NCI-H2171 (cell line): ENCODE measurements around the gene PTPA.
A peak's percentile ranks its signal among the peaks of the same experiment; 100 is the strongest.

Experiments used
- DNase-seq: peaks from one replicate; lab custom pipeline; 2025; lab: John Stamatoyannopoulos, UW

The PTPA gene

DNA sequence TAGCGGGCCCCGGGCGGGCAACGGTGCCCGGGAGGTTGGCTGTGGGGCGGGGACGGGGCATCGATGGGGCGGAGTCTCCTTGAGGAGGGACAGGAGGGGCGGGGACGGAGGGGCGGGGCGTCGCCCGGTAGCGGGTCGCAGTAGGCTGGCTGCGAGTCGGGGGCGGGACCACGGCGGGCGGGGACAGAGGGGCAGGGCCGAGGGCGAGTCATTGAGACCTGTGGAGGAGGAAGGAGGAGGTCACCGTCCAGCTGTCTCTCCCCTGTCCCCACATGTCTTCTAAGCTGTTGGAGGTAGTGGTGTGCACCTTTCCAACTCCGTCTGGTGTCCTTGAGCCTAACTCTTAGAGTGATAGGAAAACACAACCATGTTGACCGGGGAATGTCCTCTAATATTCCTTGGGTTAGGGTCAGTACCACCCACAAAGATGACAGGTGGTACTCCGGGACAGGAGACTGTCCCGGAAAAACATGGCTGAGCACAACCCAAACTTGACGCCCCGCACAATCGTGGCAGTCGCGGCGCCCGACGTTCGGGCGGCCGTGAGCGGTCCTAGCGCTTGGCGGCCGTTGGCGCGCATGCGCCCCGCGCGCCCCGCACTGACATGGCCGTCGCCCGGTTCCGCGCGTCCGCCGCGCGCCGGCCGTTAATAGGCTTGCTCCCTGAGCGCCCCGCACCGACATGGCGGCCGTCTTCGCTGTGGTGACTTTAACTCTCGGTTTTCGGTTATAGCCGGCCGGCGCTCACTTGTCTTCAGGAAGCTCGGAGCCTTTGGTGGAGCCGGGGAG lies at the start of gene PTPA, which contains the start of gene CRAT:
TSS of gene PTPA (plus strand) at position 676 of the 788 bp plus-strand sequence. CDS start 186 bp downstream, outside the sequence.
TSS of gene CRAT (minus strand) at position 54 of the 788 bp plus-strand sequence. CDS start 284 bp downstream, outside the sequence.
- peak; percentile 93 for DNase-seq

DNA sequence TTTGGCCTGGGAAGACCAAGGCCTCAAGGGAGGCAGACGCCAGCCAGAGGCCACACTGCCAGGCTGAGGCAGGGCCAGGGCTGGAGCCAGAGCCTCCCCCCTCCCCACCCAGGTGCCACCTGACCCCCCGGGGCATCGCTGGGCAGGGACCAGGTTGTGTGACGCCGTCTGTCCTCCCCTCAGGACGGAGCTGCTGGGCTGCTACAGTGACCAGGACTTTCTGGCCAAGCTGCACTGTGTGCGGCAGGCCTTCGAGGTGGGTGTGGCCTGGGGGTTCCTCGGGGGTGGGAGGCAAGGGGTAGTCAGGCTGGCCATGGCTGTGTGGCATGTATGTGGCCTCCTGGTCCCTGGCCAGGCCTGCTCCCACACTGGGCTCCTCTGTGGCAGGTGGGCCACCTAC lies 48.2 kb upstream of the PTPA start:
- DNase-seq, result no peak

DNA sequence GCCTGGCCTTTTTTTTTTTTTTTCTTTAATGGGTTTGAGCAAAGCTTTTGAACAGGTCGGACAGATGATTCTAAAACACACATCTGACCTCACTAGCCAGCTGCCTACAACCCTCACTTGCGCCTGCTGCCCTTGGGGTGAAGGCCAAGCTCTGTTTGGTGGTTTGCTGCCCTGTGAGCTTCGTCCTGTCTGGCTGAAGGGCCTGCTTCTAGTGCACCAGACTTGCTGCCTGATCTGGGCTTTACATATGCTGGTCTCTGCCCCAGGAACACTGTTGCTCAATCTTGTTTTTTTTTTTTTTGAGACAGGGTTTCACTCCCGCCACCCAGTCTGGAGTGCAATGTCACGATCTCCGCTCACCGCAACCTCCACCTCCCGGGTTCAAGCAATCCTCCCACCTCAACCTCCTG lies 46.7 kb upstream of the PTPA start:
- no peak for DNase-seq

DNA sequence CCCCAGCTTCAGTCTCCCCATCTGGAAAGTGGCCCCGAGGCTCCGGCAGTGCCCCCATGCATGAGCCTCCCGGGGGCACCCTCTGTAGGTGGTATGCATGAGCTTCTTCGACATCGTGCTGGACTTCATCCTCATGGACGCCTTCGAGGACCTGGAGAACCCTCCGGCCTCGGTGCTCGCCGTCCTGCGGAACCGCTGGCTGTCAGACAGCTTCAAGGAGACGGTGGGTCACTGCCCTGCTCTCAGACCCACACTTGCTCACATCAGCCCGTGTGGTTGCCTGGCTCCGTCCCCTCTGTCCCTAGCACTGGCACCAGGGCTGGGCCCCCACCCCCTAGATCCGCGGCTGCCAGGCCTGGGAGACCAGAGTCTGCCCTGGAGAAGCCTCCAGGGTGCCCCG lies 43.1 kb upstream of the PTPA start:
- DNase-seq, result no peak

DNA sequence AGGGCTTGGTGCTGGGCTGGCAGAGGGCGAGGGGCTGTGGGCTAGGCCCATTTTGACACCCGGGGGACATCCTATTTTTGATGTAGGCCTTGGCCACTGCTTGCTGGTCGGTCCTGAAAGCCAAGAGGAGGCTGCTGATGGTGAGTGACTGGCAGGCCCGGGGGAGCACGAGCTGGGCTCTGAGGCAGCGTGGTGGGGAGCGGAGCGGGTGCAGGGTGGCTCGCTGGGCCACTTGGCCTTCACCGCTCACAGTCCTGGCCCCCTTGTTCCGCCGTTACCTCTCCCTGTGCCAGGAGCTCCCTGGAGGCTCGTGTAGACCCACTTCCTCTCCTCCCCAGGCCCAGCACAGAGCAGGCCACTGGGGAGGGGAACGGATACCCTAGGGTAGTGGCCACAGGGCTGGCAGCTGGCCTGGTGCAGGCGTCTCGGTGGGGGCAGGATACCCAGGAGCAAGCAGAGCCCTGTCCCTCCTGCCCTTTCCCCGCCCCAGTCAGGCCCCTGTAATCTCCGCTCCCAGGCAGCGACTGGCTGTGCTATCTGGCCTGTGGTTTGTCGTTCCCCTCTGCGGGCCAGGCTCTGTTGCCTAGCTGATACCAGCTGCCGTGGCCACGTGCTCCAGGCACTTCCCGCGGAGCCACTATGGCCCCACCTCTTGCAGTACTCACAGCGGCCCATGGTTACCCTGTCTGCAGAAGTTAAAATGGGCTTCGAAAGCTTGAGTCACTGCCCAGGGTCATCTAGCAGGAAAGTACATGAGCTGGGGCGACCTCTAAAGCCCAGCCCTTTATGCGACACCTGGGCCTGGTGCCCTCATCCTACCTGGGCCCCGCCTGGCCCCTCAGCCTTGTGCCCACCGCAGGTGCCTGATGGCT lies 42.0 kb upstream of the PTPA start:
- no peak for DNase-seq

DNA sequence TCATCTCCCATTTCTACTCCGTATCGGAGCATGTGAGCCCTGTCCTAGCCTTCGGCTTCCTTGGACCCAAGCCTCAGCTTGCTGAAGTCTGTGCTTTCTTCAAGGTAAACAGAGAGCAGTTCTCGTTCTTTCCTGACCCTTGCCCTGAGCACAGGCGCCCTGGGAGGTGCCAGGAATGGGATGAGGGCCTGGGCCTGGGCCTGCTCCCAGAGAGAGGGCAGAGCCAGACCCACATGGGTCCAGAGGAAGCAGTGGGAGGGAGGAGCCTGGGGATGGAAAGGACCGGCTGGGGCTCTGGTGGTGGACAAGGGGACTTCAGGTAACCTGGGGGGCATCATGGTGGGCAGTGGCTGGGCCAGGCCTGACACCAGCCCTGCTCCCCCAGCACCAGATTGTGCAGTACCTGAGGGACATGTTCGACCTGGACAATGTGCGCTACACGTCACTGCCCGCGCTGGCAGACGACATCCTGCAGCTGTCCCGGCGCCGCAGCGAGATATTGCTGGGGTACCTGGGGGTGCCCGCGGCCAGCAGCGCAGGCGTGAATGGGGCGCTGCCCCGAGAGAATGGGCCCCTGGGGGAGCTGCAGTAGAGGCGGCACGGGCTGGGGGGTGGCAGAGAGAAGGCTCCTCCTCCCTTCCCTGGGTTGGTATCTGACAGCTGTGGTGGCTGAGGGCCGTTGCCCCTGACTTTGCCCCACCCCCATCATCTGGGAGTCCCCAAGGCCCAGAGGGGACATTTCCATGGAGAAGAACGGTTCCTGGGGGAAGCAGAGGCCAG lies 41.2 kb upstream of the PTPA start:
- DNase-seq, result no peak

DNA sequence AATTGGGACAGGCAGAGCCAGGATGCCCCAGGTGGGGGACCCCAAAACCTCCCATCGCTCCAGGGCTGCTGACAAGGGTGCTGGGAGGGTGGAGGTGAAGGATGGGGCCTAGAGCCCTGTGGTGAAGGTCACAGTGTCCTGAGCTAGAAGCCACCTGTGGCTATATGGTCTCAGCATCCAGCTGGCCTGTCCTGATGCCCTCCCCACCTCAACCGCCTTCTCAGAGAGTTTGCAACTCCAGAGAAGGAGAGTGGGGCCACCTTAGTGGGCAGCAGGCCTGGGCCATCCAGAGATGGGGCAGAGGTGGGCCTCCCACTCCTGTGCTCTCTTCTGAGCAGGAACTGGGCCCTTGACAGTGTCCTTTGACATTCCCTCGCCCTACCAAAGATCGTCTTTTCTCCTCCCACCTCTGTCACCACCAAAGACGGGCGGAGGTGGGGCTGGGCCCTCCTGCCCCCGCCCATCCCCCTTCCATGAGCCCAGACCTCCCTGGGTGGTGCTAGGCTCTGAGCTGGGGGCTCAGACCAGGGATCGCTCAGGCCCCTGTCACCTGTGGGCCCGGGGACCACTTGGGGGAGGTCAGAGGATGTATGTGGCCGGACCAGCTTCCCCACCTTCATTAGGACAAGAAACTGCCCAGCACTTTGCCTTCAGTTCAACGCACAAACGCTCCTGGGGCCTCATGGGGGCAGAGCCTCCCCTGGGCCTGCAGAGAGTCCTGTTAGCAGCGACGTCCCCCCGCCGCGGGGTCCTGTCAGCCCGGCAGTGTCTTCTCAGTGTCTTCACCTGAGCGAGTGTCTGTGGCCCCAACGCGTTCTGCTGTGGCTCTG lies 40.3 kb upstream of the PTPA start:
- no peak for DNase-seq

DNA sequence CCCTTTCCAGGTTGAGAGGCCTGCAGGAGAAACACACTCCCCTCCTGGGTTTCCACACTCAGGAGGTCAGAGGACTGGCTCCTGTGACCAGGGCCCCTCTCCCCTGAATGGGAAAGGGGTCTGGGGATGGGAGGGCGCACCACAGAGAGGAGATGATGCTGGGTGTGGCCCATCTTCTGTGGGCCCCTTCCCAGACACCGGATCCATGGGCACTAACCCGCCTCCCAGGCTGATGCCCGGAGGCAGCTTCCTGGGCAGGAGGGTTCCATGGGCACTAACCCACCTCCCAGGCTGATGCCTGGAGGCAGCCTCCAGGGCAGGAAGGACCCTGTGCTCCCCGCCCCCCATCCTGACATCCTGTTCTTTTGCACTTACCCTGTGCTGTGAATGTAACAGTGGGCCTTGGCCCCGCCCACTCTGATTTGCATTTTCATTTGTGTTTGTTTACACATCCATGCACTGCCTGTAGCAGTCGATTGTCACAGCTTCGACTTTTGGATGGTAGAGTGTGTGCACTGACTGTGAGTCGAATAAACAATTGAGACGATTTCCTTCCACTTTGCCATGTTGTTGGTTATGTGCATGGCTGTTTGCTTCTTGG lies 39.6 kb upstream of the PTPA start:
- no peak for DNase-seq

DNA sequence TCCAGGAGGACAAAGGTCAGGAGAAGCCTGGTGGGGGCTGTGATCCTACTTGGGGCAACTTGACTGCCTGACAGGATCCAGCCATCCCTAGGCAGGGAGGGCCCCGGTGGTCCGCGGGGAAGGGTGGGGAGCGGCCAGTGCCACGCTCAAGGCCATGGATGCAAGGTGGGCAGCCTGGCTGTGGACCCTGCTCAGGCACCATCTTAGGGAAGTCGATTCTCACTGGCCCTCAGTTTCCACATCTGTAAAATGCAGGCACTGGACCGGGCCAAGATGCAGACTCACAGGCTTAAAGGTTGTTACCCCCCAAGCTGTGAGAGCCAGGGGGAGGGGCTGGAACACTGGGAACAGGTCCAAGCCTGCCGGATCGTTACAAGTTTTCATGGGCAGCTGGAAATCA lies 39.0 kb upstream of the PTPA start:
- DNase-seq, result no peak

DNA sequence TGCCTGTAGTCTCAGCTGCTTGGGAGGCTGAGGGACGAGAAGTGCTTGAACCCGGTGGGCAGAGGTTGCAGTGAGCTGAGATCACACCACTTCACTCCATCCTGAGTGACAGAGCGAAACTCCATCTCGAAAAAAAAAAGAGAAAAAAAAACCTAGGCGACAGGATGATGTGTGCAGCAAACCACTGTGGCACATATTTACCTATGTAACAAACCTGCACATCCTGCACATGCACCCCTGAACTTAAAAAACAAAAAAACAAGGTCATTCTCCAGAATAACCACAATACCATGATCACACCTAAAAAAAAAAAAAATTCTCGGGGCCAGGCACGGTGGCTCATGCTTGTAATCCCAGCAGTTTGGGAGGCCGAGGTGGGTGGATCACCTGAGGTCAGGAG lies 37.8 kb upstream of the PTPA start:
- DNase-seq, result no peak

DNA sequence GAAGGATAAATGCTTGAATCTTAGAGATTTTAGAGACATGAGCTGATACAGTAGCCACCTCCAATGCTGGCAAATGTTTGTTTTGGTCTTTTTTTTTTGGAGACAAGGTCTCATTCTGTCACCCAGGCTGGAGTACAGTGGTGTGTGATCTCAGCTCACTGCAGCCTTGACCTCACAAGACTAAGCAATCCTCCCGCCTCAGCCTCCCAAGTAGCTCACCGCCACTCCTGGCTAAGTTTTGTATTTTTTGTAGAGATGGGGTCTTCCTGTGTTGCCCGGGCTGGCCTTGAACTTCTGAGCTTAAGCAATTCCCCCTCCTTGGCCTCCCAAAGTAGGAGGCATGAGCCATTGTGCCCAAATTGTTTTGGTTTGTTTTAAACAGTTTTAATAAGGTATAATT lies 37.1 kb upstream of the PTPA start:
- DNase-seq, result no peak

DNA sequence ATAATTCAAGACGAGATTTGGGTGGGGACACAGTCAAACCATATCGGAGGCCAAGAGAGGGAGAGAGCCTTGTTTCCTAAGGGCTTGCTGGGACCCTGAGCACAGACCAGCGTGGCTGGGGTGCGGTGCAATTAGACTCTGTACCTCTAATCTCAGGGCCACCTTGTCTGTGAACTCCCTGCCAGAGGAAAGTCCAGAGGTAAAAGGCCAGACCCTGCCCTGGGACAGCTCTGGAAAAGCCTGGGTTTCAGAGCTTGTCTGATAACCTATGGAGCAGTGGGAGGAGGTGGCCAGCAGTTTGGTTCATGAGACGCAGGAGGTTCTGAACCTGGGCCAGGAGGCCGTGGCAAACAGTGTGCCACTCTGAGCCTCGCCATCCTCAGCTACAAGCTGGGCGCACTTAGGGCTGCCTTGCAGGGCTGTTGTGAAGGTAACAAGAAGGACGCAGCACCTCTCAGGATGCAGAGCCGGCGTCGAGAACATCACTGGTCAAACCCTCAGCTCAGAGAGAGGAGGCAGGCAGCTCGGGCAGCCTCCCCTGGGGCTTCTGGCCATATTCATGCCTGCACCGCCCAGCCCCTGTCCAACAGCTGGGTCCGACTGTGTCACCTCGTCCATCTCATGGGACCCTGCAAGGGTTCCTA lies 35.1 kb upstream of the PTPA start:
- DNase-seq, result no peak

DNA sequence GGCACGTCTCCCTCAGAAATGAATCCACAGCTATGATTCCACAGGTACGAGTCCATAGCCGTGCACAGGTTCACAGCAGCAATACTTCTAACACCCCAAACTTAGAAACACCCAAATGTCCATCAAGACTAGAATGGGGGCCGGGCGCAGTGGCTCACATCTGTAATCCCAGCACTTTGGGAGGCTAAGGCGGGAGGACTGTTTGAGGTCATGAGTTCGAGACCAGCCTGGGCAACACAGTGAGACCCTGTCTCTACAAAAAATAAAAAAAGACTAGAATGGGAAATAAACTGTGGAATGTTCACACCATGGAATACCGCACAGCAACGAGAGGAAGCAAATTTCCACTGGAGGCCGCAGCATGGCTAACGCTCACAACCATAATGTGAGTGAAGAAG lies 34.6 kb upstream of the PTPA start:
- no peak for DNase-seq

DNA sequence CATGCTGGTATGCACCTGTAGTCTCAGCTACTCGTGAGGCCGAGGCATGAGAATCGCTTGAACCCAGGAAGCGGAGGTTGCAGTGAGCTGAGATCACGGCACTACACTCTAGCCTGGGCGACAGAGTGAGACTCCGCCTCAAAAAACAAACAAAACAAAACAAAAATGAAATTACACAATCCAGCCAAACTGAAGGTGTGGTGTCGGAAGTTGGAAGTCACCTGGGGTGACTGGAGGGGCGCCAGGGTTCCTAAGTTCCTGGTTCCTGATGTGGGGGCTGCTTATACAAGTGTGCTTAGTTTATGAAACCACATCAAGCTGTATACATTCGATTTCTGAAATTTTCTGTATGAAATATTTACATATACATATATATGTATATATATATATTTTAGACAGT lies 34.0 kb upstream of the PTPA start:
- no peak for DNase-seq

DNA sequence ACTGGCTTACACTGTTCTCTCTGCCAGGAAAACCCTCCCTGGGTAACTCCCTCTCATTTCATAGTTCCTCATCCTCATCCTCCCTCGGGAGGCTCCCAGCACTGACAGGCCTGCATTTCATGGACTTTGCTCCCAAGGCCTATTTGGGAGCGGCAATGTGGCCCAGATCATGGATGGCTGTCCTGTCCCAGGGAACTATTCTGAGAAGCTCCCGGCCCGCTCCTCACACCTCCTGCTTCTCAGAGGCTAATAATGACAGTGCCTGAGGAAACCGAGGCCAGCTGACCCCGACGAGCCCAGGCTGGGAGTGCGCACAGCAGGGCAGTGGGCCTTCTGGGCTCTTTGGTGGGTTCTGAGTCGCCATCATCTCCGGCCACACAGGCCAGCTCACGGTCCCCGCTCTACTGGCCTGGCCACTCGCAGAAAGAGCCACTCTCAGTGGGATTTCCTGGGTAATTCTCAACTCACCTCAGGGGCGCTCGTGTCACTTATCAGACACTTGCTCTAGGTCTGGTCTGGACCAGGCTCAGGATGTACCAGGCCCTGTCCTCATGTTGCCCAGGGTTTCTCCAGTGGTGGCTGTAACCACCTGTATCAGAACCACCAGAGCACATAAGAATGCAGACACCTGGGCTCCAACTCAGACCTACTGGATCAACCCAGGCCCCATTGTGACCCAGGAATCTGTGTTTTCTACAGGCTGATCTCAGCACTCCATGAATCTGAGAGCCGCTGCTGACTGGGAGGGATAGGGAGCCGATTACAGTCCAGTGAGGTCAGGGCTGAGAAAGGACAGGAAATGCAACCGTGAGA lies 32.3 kb upstream of the PTPA start:
- no peak for DNase-seq

DNA sequence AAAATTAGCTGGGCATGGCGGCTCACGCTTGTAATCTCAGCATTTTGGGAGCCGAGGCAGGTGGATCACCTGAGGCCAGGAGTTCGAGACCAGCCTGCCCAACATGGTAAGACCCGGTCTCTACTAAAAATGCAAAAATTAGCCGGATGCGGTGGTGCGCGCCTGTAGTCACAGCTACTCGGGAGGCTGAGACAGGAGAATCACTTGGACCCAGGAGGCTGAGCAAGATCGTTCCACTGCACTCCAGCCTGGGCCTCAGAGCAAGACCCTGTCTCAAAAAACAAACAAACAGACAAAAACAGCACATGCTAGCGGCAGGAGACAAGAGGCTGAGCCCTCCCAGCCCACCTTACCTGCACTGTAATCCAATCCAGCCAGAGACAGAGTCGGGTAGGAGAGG lies 31.4 kb upstream of the PTPA start:
- DNase-seq, result no peak

DNA sequence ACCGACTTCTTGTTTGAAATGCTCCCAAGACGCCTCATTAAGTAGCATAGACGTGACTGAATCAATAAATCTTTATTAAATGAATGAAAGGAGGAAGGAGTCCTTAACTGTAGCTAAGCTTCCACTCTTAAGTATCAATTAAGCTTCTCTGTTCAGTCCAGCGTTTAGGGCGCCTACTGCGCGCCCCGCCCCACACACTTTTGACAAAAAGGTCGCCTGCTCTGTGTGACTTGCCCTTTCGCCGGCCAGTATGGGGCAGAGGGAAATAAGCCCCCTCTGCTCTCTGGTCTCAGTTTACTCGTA lies 31.0 kb upstream of the PTPA start:
- no peak for DNase-seq

DNA sequence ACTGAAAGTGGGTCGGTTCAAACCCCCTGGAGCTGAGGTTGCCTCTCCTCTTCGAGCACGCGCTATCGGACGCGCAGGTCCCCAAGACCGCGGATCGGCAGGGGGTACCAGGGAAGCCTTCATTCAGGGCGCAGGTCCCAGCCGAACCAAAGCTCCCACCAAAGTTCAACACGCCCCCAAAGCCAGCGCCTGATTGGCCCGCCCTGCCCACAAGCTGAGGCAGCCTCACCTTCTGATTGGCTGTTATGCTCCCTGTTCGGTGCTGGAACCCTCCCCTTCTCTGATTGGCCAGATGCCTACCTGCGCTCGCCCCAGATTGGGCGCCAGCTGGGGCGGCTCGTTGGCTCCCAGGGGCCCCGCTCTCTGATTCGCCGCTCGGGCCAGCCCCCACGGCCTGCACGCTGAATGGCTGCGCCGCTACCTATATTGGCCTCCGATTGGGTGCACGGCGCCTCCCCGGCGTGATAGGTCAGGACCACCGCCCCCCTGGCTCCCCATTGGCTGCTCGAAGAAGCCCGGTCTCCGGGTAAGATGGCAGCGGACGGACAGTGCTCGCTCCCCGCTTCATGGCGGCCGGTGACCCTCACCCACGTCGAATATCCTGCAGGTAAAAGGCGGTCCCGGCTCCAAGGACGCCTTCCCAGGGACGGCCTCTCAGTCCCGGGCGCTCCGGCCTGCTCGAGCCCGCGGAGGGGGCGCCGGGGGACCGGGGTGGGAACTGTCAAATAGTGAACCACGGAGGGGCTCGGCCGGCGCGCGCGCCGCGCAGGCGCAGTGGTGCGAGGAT lies 30.4 kb upstream of the PTPA start, which contains the start of gene DOLPP1:
TSS of gene DOLPP1 (plus strand) at position 511 of the 787 bp plus-strand sequence. CDS start at position 532, 21 bp downstream.
- DNase-seq, result peak; percentile 100

DNA sequence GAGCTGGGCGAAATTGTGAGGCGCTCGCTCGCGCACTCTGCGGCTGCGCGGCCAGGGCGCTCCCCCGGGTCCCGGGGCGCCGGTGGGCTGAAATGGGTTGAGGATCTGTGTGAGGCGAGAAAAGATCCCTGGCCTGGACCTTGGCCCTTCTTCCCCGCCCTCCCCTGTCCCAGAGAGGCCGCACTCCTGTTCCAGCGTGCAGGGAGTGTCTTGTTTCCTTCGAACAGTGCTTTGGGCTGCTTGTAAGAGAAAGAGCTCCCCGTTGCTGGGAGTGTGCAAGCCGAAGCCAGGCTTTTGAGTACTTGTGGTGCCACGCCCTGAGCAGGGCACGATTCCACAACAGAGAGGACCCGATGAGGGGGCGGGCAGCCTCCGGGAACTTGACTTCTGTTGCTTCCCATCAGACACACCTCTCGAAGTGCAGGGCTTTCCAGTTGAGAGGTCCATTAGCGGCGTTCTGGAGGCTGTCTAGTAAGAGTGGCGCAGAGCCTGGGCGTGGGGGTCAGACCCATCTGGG lies 29.8 kb upstream of the PTPA start:
- no peak for DNase-seq
